Measurements from ENCODE around the gene COX8C. TPM values are rescaled to one million over a fixed set of nuclear protein-coding genes. Genes with fewer than 3 reads are reported as not detected.

COX8C gene
- not detected for polyA plus RNA-seq
- long read RNA-seq, donor 1, result 0 reads
- long read RNA-seq, donor 2, result 0 reads
- long read RNA-seq, donor 3, result 0 reads
- long read RNA-seq, donor 4, result 0 reads
- long read RNA-seq, donor 5, result 0 reads
- long read RNA-seq, donor 6, result 0 reads
- long read RNA-seq, donor 7, result 0 reads
- long read RNA-seq, donor 8, result 0 reads
- long read RNA-seq, donor 9, result 0 reads
- long read RNA-seq, donor 10, result 0 reads

GRCh38 chr14:93346926-93347721, at the start of gene COX8C:
COX8C (plus strand) TSS chr14:93347182; CDS start chr14:93347269, 87 bp downstream.
- Histone ChIP-seq H3K36me3 (ENCODE audit: control insufficient read depth in 3 of 3, insufficient read depth in 2 of 3, low read depth in 1 of 3, low read length in 3 of 3) (no peaks in the 10 kb centered on the region), H3K4me1 (ENCODE audit: control insufficient read depth in 3 of 3, insufficient read depth in 2 of 3, low read depth in 1 of 3, low read length in 2 of 3) (no peaks in the 10 kb centered on the region), H3K27ac (ENCODE audit: low read depth in 1 of 3, low read length in 2 of 3) (no peak within 1 kb of the TSS), H3K4me3 (ENCODE audit: low read depth in 1 of 3, low read length in 3 of 3) (no peak within 1 kb of the TSS), H3K9me3 (ENCODE audit: control insufficient read depth in 2 of 2, insufficient read depth in 1 of 2, low read depth in 1 of 2, low read length in 1 of 2) (peaks cover 0 to 3% of the 10 kb centered on the region in 2 donors), H3K27me3 (ENCODE audit: control insufficient read depth in 3 of 3, insufficient read depth in 3 of 3, low read length in 3 of 3) (no peaks in the 10 kb centered on the region)
- no peak for FAIRE-seq
- 95 to 96% (median 96%) methylated on average over 45 to 60 of the region's 60 CpGs for WGBS, 3 donors
- DNase-seq, result no peak

GRCh38 chr14:93299416-93299815, 47.6 kb upstream of the COX8C start:
- H3K4me1 ChIP-seq (ENCODE audit: control insufficient read depth in 3 of 3, insufficient read depth in 2 of 3, low read depth in 1 of 3, low read length in 2 of 3), result peaks cover 5 to 32% (median 9%) of the 10 kb centered on the region in 3 donors
- H3K36me3 ChIP-seq (ENCODE audit: control insufficient read depth in 3 of 3, insufficient read depth in 2 of 3, low read depth in 1 of 3, low read length in 3 of 3), result peaks cover 0 to 3% (median 2%) of the 10 kb centered on the region in 3 donors
- H3K27ac ChIP-seq (ENCODE audit: low read depth in 1 of 3, low read length in 2 of 3), result peak overlapping the region in 1 of 3 donors; percentile 81
- no peak overlapping the region for H3K4me3 ChIP-seq (ENCODE audit: low read depth in 1 of 3, low read length in 3 of 3)
- 77 to 94% (median 85%) methylated on average over 3 of the region's 3 CpGs for WGBS, 3 donors
- H3K9me3 ChIP-seq (ENCODE audit: control insufficient read depth in 2 of 2, insufficient read depth in 1 of 2, low read depth in 1 of 2, low read length in 1 of 2), result peaks cover 0 to 4% of the 10 kb centered on the region in 2 donors
- FAIRE-seq, result no peak
- no peaks in the 10 kb centered on the region for H3K27me3 ChIP-seq (ENCODE audit: control insufficient read depth in 3 of 3, insufficient read depth in 3 of 3, low read length in 3 of 3)
- DNase-seq, result peak in 1 of 2 donors; percentile 23

GRCh38 chr14:93299866-93300265, 47.1 kb upstream of the COX8C start:
- no peak for FAIRE-seq
- Histone ChIP-seq H3K4me1 (ENCODE audit: control insufficient read depth in 3 of 3, insufficient read depth in 2 of 3, low read depth in 1 of 3, low read length in 2 of 3) (peaks cover 5 to 36% (median 9%) of the 10 kb centered on the region in 3 donors), H3K9me3 (ENCODE audit: control insufficient read depth in 2 of 2, insufficient read depth in 1 of 2, low read depth in 1 of 2, low read length in 1 of 2) (peaks cover 0 to 4% of the 10 kb centered on the region in 2 donors), H3K4me3 (ENCODE audit: low read depth in 1 of 3, low read length in 3 of 3) (no peak overlapping the region), H3K36me3 (ENCODE audit: control insufficient read depth in 3 of 3, insufficient read depth in 2 of 3, low read depth in 1 of 3, low read length in 3 of 3) (peaks cover 0 to 3% (median 0%) of the 10 kb centered on the region in 3 donors), H3K27ac (ENCODE audit: low read depth in 1 of 3, low read length in 2 of 3) (peak overlapping the region in 1 of 3 donors; percentile 81), H3K27me3 (ENCODE audit: control insufficient read depth in 3 of 3, insufficient read depth in 3 of 3, low read length in 3 of 3) (no peaks in the 10 kb centered on the region)
- DNase-seq, result peak in 1 of 2 donors; percentile 83
- WGBS, 3 donors, result 67 to 80% (median 79%) methylated on average over 6 of the region's 6 CpGs

GRCh38 chr14:93301821-93302447, 45.0 kb upstream of the COX8C start:
- Histone ChIP-seq H3K27ac (ENCODE audit: low read depth in 1 of 3, low read length in 2 of 3) (peak overlapping the region in 1 of 3 donors; percentile 81), H3K9me3 (ENCODE audit: control insufficient read depth in 2 of 2, insufficient read depth in 1 of 2, low read depth in 1 of 2, low read length in 1 of 2) (peaks cover 0 to 4% of the 10 kb centered on the region in 2 donors), H3K27me3 (ENCODE audit: control insufficient read depth in 3 of 3, insufficient read depth in 3 of 3, low read length in 3 of 3) (no peaks in the 10 kb centered on the region), H3K36me3 (ENCODE audit: control insufficient read depth in 3 of 3, insufficient read depth in 2 of 3, low read depth in 1 of 3, low read length in 3 of 3) (no peaks in the 10 kb centered on the region), H3K4me1 (ENCODE audit: control insufficient read depth in 3 of 3, insufficient read depth in 2 of 3, low read depth in 1 of 3, low read length in 2 of 3) (peaks cover 7 to 36% (median 13%) of the 10 kb centered on the region in 3 donors), H3K4me3 (ENCODE audit: low read depth in 1 of 3, low read length in 3 of 3) (no peak overlapping the region)
- no peak for FAIRE-seq
- DNase-seq, result peak in 1 of 2 donors; percentile 67
- WGBS, 3 donors, result 89 to 93% (median 92%) methylated on average over 6 of the region's 6 CpGs

GRCh38 chr14:93302688-93303581, 44.0 kb upstream of the COX8C start:
- Histone ChIP-seq H3K36me3 (ENCODE audit: control insufficient read depth in 3 of 3, insufficient read depth in 2 of 3, low read depth in 1 of 3, low read length in 3 of 3) (peaks cover 0 to 3% (median 0%) of the 10 kb centered on the region in 3 donors), H3K27me3 (ENCODE audit: control insufficient read depth in 3 of 3, insufficient read depth in 3 of 3, low read length in 3 of 3) (no peaks in the 10 kb centered on the region), H3K9me3 (ENCODE audit: control insufficient read depth in 2 of 2, insufficient read depth in 1 of 2, low read depth in 1 of 2, low read length in 1 of 2) (peaks cover 0 to 3% of the 10 kb centered on the region in 2 donors), H3K27ac (ENCODE audit: low read depth in 1 of 3, low read length in 2 of 3) (peak overlapping the region in 1 of 3 donors; percentile 81), H3K4me1 (ENCODE audit: control insufficient read depth in 3 of 3, insufficient read depth in 2 of 3, low read depth in 1 of 3, low read length in 2 of 3) (peaks cover 7 to 36% (median 13%) of the 10 kb centered on the region in 3 donors), H3K4me3 (ENCODE audit: low read depth in 1 of 3, low read length in 3 of 3) (no peak overlapping the region)
- DNase-seq, result no peak
- no peak for FAIRE-seq
- 93 to 94% (median 93%) methylated on average over 12 of the region's 12 CpGs for WGBS, 3 donors

- Histone ChIP-seq H3K9me3 (ENCODE audit: control insufficient read depth in 2 of 2, insufficient read depth in 1 of 2, low read depth in 1 of 2, low read length in 1 of 2) (no peaks in the 10 kb centered on the region), H3K27me3 (ENCODE audit: control insufficient read depth in 3 of 3, insufficient read depth in 3 of 3, low read length in 3 of 3) (no peaks in the 10 kb centered on the region), H3K36me3 (ENCODE audit: control insufficient read depth in 3 of 3, insufficient read depth in 2 of 3, low read depth in 1 of 3, low read length in 3 of 3) (peaks cover 0 to 3% (median 0%) of the 10 kb centered on the region in 3 donors), H3K4me1 (ENCODE audit: control insufficient read depth in 3 of 3, insufficient read depth in 2 of 3, low read depth in 1 of 3, low read length in 2 of 3) (peaks cover 7 to 37% (median 13%) of the 10 kb centered on the region in 3 donors), H3K27ac (ENCODE audit: low read depth in 1 of 3, low read length in 2 of 3) (peak overlapping the region in 1 of 3 donors; percentile 79), H3K4me3 (ENCODE audit: low read depth in 1 of 3, low read length in 3 of 3) (no peak overlapping the region)
- DNase-seq (no peak), FAIRE-seq (no peak)
- 49 to 64% (median 50%) methylated on average over 3 of the region's 3 CpGs for WGBS, 3 donors
These were observed 43.3 kb upstream of the COX8C start for GRCh38 chr14:93303659-93304058.

GRCh38 chr14:93304771-93305170, 42.2 kb upstream of the COX8C start:
- Histone ChIP-seq H3K36me3 (ENCODE audit: control insufficient read depth in 3 of 3, insufficient read depth in 2 of 3, low read depth in 1 of 3, low read length in 3 of 3) (peaks cover 0 to 3% (median 0%) of the 10 kb centered on the region in 3 donors), H3K4me1 (ENCODE audit: control insufficient read depth in 3 of 3, insufficient read depth in 2 of 3, low read depth in 1 of 3, low read length in 2 of 3) (peaks cover 7 to 32% (median 9%) of the 10 kb centered on the region in 3 donors), H3K9me3 (ENCODE audit: control insufficient read depth in 2 of 2, insufficient read depth in 1 of 2, low read depth in 1 of 2, low read length in 1 of 2) (no peaks in the 10 kb centered on the region), H3K27ac (ENCODE audit: low read depth in 1 of 3, low read length in 2 of 3) (peak overlapping the region in 1 of 3 donors; percentile 79), H3K27me3 (ENCODE audit: control insufficient read depth in 3 of 3, insufficient read depth in 3 of 3, low read length in 3 of 3) (no peaks in the 10 kb centered on the region), H3K4me3 (ENCODE audit: low read depth in 1 of 3, low read length in 3 of 3) (no peak overlapping the region)
- WGBS, 3 donors, result 88 to 100% (median 93%) methylated on average over 1 of the region's 1 CpG
- DNase-seq (peak; percentile 68 to 71), FAIRE-seq (no peak)

All from small intestine (tissue), 16 donors.